ENCODE measurements around the gene PSMF1.
A peak's percentile ranks its signal among the peaks of the same experiment; 100 is the strongest.

The PSMF1 gene

GRCh38 chr20:1195226-1195625 is 76.8 kb downstream of the PSMF1 start:
- no peak for DNase-seq

GRCh38 chr20:1196634-1197033 is 78.2 kb downstream of the PSMF1 start:
- DNase-seq, result no peak

GRCh38 chr20:1197801-1198200 is 79.4 kb downstream of the PSMF1 start:
- DNase-seq, result no peak

DNA sequence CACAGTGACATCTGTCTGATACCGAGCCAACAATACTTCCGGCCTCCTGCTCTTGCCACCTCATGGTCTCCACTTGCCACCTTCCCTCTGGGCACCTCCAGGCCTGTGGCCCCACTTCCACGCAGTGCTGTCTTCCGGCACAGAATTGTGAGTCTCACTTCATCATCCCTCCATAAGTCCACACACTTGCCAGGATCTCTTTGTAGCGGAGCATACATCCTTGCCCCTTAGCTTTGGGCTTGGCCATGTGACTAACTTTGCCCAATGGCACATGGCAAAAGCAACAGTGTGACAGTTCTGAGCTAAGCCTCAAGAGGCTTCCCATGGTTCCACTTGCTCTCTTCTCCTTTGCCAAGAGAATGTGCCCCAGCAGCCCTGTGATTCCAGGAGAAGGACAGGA is 80.3 kb downstream of the PSMF1 start:
- DNase-seq, result no peak

- no peak for DNase-seq
Observed at GRCh38 chr20:1199212-1199873, 80.9 kb downstream of the PSMF1 start.

DNA sequence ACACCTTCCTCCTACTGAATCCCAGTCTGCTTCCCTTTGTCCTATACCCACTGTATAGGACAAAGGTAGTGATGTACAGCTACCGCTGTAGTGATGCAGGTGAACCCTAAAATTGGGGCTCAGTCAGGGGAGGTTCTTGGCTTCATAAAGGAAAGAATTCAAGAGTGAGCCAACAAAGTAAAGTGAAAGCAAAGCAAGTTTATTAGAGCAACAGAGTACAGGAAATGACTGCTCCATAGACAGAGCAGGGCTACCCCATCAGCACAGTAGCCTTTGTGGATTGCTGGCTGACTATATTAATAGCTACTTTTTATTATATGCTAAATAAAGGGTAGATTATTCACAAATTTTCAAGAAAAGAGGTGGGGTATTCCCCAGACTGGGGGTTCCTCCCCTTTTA is 81.6 kb downstream of the PSMF1 start:
- no peak for DNase-seq

DNA sequence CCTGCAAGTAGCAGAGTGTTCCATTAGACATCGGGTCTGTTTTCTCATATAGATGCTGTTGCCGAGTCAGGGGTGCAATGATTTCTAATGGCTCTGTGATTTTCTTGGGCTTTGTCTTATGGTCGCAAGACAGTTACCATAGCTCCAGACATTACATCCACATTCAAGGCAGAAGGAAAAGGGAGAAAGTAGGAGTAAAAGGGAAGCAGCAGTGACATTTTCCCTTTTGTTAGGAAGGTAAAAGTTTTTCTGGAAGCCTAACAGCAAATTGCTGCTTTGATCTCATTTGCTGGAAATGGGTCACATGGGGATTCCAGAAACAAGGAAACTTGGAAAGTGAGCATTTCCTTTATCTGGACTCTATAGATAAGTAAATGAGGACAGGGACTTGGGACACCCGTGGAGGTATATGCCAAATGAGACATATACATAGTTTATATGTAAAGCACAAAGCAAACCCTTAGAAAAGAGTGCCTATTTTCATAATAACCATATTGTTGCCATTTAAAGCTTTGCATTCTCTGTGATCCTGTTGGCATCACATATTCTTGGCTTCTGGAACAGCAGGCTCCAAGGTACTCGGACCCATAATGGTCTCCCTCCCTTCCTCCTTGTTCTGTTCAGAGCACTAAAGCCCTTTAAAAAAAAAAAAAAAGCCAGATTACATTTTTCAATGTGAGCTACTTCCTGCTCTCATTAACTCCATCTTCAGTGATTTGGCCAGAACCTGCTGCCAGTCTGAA is 84.5 kb downstream of the PSMF1 start, which contains the start of gene C20orf202:
Gene C20orf202 (plus strand): TSS at position 693 of the 743 bp plus-strand sequence. CDS start 132 bp downstream, outside the sequence.
- DNase-seq, result no peak

GRCh38 chr20:1203630-1204029 is 85.2 kb downstream of the PSMF1 start:
- DNase-seq, result no peak

- no peak for DNase-seq
Observed at GRCh38 chr20:1204113-1204512, 85.7 kb downstream of the PSMF1 start.

- DNase-seq, result no peak
Observed at GRCh38 chr20:1204576-1204975, 86.2 kb downstream of the PSMF1 start.

DNA sequence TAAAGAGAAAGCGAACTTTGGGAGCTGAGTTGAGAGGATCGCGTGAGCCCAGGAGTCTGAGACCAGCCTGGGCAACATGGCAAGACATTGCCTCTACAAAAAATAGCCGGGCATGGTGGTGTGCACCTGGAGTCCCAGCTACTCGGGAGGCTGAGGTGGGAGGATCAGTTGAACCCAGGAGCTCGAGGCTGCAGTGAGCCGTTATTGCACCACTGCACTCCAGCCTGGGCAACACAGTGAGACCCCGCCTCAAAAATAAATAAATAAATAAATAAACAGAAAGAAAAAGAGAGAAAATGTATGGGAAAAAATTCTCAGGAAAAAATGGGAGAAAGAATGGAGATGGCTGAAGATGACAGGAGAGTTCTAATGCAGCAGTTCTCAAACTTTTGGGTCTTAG is 87.4 kb downstream of the PSMF1 start:
- no peak for DNase-seq

GRCh38 chr20:1206366-1207148 is 88.2 kb downstream of the PSMF1 start:
- DNase-seq, result no peak

GRCh38 chr20:1207293-1207878 is 89.0 kb downstream of the PSMF1 start:
- no peak for DNase-seq

DNA sequence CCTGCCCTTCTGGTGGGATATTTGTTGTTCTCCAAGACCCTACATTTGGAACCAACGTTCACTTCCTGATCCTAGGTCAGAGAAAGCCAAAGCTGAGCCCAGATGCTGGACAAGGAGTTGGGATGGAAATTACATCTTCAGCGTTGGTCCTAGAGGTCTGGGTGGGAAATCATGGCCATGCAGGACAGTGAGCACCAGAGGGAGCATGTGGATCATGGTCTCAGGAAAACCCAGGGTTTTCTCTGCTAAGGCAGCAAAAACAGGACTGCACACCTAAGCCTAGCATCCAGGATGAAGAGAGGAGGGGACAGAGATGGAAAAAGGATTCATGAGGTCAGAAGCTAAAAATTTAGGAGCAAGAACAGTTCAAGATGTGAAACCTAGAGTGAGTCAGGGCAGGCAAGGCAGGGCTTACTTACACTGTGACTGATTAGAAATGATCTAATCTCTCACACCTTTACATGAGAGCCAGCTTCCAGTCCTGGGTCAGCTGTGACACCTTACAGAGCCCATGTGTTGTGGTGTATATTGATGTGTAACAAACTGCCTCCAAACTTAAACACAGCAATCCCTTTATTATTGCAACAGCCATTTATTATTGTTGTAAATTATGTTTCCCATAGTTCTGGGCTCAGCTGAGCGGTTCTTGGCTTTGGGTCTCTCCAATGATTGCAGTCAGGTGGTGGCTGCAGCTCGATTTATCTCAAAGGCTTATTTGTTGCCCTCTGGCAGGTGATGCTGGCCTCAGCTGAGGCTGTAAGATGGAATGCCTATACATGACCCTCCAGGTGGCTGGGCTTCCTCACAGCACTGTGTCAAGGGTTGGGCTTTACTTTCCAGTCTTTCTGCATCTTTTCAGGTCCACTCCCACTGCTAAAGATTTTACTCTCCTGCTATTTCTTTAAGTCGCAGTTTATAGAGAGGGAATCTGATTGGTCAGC is 91.3 kb downstream of the PSMF1 start:
- no peak for DNase-seq

DNA sequence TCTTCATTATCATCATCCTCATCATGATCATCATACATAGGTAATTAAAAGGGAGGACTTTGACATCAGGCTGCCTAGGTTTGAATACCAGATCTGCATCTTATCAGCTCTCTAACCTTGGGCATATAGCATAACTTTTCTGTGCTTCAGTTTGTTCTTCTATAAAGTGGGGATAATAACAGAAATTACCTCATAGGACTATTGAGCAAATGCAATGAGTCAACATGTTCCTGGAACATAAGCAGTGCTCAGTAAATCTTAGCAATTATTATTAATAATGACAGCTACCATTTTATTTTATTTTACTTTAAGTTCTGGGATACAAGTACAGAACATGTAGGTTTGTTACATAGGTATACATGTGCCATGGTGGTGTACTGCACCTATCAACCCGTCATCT is 92.1 kb downstream of the PSMF1 start:
- DNase-seq, result no peak

- no peak for DNase-seq
Observed at GRCh38 chr20:1212023-1212422, 93.6 kb downstream of the PSMF1 start.

- peak; percentile 18 for DNase-seq
Observed at GRCh38 chr20:1212607-1213396, 94.4 kb downstream of the PSMF1 start.

GRCh38 chr20:1214838-1215261 is 96.4 kb downstream of the PSMF1 start:
- DNase-seq, result no peak

DNA sequence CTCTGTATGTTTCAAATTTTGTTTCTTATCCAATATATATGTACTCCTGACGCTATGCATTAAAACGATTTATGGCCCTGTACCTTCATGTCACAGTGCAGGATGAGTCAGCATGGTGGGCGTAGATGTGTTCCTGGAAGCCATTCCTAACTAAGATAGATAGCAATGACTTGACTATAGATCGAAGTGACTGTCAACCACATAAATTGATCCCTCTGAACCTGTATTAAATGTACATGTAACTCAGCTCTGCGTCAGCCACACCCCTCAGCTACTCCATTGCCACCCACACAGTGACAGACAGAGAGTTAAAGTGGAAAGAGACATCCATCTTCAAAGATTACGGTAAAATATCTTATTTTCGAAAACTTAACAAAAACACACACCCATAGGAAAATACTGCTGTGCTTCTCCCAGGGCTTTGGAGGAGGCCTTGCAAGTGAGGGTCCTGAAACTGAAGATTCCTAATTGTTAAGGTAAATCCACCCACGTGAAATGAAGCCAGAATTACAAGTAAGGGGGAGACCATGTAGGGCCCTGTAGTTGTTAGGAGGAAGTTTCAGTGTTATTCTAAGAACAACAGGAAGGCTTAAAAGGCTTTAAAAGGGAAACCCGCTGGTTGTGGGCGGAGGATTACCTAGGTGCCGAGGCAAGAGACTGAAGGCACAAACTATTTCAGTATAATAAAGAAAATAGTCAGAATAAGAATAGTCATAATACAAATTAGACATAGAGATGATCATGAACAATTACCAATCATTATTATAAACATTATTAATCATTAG is 97.2 kb downstream of the PSMF1 start:
- no peak for DNase-seq
